ENCODE results near the gene HORMAD2.
"Not testable (repeated sequence)": the region's sequence is repeated elsewhere in the genome, so short reads cannot be mapped to it uniquely, and the experiment has no call there.

HORMAD2 gene

GRCh38 chr22:30057375-30057774, 22.9 kb upstream of the HORMAD2 start:
- DNase-seq (ENCODE audit: low spot score), result no peak

GRCh38 chr22:30059346-30060020, 20.8 kb upstream of the HORMAD2 start:
- not testable (repeated sequence) for DNase-seq (ENCODE audit: low spot score)

GRCh38 chr22:30061094-30061493, 19.2 kb upstream of the HORMAD2 start:
- not testable (repeated sequence) for DNase-seq (ENCODE audit: low spot score)

- no peak for DNase-seq (ENCODE audit: low spot score)
Measured at GRCh38 chr22:30062259-30062658, 18.0 kb upstream of the HORMAD2 start.

- DNase-seq (ENCODE audit: low spot score), result no peak
Measured at GRCh38 chr22:30062950-30063349, 17.3 kb upstream of the HORMAD2 start.

- no peak for DNase-seq (ENCODE audit: low spot score)
Measured at GRCh38 chr22:30064172-30064571, 16.1 kb upstream of the HORMAD2 start.

- DNase-seq (ENCODE audit: low spot score), result no peak
Measured at GRCh38 chr22:30073743-30074142, 6.5 kb upstream of the HORMAD2 start.

GRCh38 chr22:30074147-30074546, 6.1 kb upstream of the HORMAD2 start:
- DNase-seq (ENCODE audit: low spot score), result no peak

- DNase-seq (ENCODE audit: low spot score), result no peak
Measured at GRCh38 chr22:30074994-30075393, 5.3 kb upstream of the HORMAD2 start.

- no peak for DNase-seq (ENCODE audit: low spot score)
Measured at GRCh38 chr22:30077279-30077880, 2.9 kb upstream of the HORMAD2 start.

- no peak for DNase-seq (ENCODE audit: low spot score)
Measured at GRCh38 chr22:30078320-30079311, 1.6 kb upstream of the HORMAD2 start.

GRCh38 chr22:30080805-30081204, 541 bp downstream of the HORMAD2 start:
- DNase-seq (ENCODE audit: low spot score), result no peak

- DNase-seq (ENCODE audit: low spot score), result no peak
Measured at GRCh38 chr22:30086496-30086895, 6.2 kb downstream of the HORMAD2 start.

GRCh38 chr22:30087037-30087436, 6.8 kb downstream of the HORMAD2 start:
- not testable (repeated sequence) for DNase-seq (ENCODE audit: low spot score)

- no peak for DNase-seq (ENCODE audit: low spot score)
Measured at GRCh38 chr22:30087611-30088010, 7.3 kb downstream of the HORMAD2 start.

GRCh38 chr22:30088468-30088867, 8.2 kb downstream of the HORMAD2 start:
- DNase-seq (ENCODE audit: low spot score), result no peak

- DNase-seq (ENCODE audit: low spot score), result no peak
Measured at GRCh38 chr22:30089655-30089974, 9.4 kb downstream of the HORMAD2 start.

- no peak for DNase-seq (ENCODE audit: low spot score)
Measured at GRCh38 chr22:30092686-30093085, 12.4 kb downstream of the HORMAD2 start.

- no peak for DNase-seq (ENCODE audit: low spot score)
Measured at GRCh38 chr22:30094804-30095203, 14.5 kb downstream of the HORMAD2 start.

- DNase-seq (ENCODE audit: low spot score), result no peak
Measured at GRCh38 chr22:30097861-30098260, 17.6 kb downstream of the HORMAD2 start.

GRCh38 chr22:30100770-30101169, 20.5 kb downstream of the HORMAD2 start:
- not testable (repeated sequence) for DNase-seq (ENCODE audit: low spot score)

- DNase-seq (ENCODE audit: low spot score), result no peak
Measured at GRCh38 chr22:30104501-30105156, 24.4 kb downstream of the HORMAD2 start.
